Tibial nerve (tissue), 4 donors: ENCODE measurements around the gene FNDC3B. TPM values are rescaled to one million over a fixed set of nuclear protein-coding genes. Genes with fewer than 3 reads are reported as not detected.
A peak's percentile ranks its signal among the peaks of the same experiment; 100 is the strongest.

Experiments used
- DNase-seq, 2 donors: peaks; one replicate each; pipeline ENCODE4 v3.0.0-alpha.2; 2019; ENCODE audit warnings: low spot score in 2 of 2
- H3K27ac ChIP-seq, 4 donors: fragments of 200-600 bp; sonication (generic) in 3 of 4; one replicate each; pipeline ENCODE4 v1.5.1; 2017 to 2019; ENCODE audit warnings: mild to moderate bottlenecking in 1 of 4
- H3K27me3 ChIP-seq, 2 donors: fragments of 200-600 bp; sonication (generic) in 1 of 2; one replicate each; pipeline versions ENCODE4 v1.5.1 to v1.6.0; 2017 to 2019
- H3K36me3 ChIP-seq, 3 donors: fragments of 200-600 bp; sonication (generic); one replicate each; pipeline ENCODE4 v1.5.1; 2018 to 2019
- H3K4me1 ChIP-seq, 4 donors: fragments of 200-600 bp; sonication (generic) in 3 of 4; one replicate each; pipeline ENCODE4 v1.5.1; 2017 to 2019
- H3K4me3 ChIP-seq, 4 donors: fragments of 200-600 bp; sonication (generic) in 3 of 4; one replicate each; pipeline ENCODE4 v1.5.1; 2017 to 2019; ENCODE audit warnings: mild to moderate bottlenecking in 1 of 4, moderate library complexity in 1 of 4
- H3K9me3 ChIP-seq, 4 donors: fragments of 200-600 bp; sonication (generic) in 3 of 4; one replicate each; pipeline ENCODE4 v1.5.1; 2017 to 2019
- CTCF ChIP-seq, 5 experiments: fragments of 200-600 bp in 3 of 5; fragments of 450-650 bp in 2 of 5; sonication (generic) in 3 of 5; IDR thresholded peaks; one replicate each; pipeline ENCODE4 v1.5.1; 2016 to 2019; ENCODE audit warnings: antibody characterized with exemption in 5 of 5, mild to moderate bottlenecking in 3 of 5, moderate library complexity in 2 of 5
- EP300 ChIP-seq, 2 donors: sonication (generic); formaldehyde crosslinking; IDR thresholded peaks; one replicate each; pipeline ENCODE4 v1.6.1; 2017; ENCODE audit warnings: antibody characterized with exemption in 2 of 2, mild to moderate bottlenecking in 1 of 2
- POLR2A ChIP-seq, 2 donors: fragments of 450-650 bp; IDR thresholded peaks; one replicate each; pipeline ENCODE4 v1.6.1; 2017; ENCODE audit warnings: antibody characterized with exemption in 2 of 2, mild to moderate bottlenecking in 2 of 2, moderate library complexity in 2 of 2
- WGBS, 2 donors: methylation state at CpG; one replicate each; pipeline ENCODE4 v1.1.5; 2018; 5-methylcytosine and 5-hydroxymethylcytosine counted together
- total RNA-seq, 4 donors: library from RNA; depleted of rRNA; stranded (reverse); fragments of >200 nt; gene quantifications; one replicate each; pipeline ENCODE4 v1.1.0, GENCODE V29; 2016

Gene FNDC3B
- total RNA-seq, 4 donors from 2014 or later, result 87.5 to 106 (median 95.7) TPM

GRCh38 chr3:172173316-172174254 is 134.2 kb downstream of the FNDC3B start:
- TF ChIP-seq POLR2A (IDR thresholded peaks at IDR 0.05), result no peak
- WGBS, 2 donors, result 66 to 68% methylated on average over 13 of the region's 13 CpGs
- no peaks in the 10 kb centered on the region for H3K27me3 ChIP-seq
- H3K4me1 ChIP-seq, result peaks cover 0 to 92% (median 36%) of the 10 kb centered on the region in 4 donors
- H3K4me3 ChIP-seq, result no peak overlapping the region
- H3K9me3 ChIP-seq, result no peaks in the 10 kb centered on the region
- no peak for DNase-seq
- no peak overlapping the region for H3K27ac ChIP-seq
- H3K36me3 ChIP-seq, result no peaks in the 10 kb centered on the region

GRCh38 chr3:172174513-172175253 is 135.3 kb downstream of the FNDC3B start:
- Histone ChIP-seq H3K9me3 (no peaks in the 10 kb centered on the region), H3K4me3 (no peak overlapping the region), H3K36me3 (no peaks in the 10 kb centered on the region), H3K4me1 (peaks cover 0 to 88% (median 30%) of the 10 kb centered on the region in 4 donors), H3K27ac (peak overlapping the region in 1 of 4 donors; percentile 39), H3K27me3 (no peaks in the 10 kb centered on the region)
- WGBS, 2 donors, result 36 to 46% methylated on average over 7 of the region's 7 CpGs
- DNase-seq, result no peak
- TF ChIP-seq CTCF (IDR thresholded peaks at IDR 0.05) (no peak), EP300 (IDR thresholded peaks at IDR 0.05) (no peak), POLR2A (IDR thresholded peaks at IDR 0.05) (no peak)

- peak overlapping the region in 1 of 4 donors; percentile 39 for H3K27ac ChIP-seq
- H3K9me3 ChIP-seq, result no peaks in the 10 kb centered on the region
- no peaks in the 10 kb centered on the region for H3K27me3 ChIP-seq
- H3K4me1 ChIP-seq, result peaks cover 0 to 88% (median 31%) of the 10 kb centered on the region in 4 donors
- no peaks in the 10 kb centered on the region for H3K36me3 ChIP-seq
- H3K4me3 ChIP-seq, result no peak overlapping the region
- DNase-seq, result no peak
- WGBS, 2 donors, result 68 to 82% methylated on average over 3 of the region's 3 CpGs
- TF ChIP-seq POLR2A (IDR thresholded peaks at IDR 0.05), result no peak
- no peak for TF ChIP-seq EP300 (IDR thresholded peaks at IDR 0.05)
- no peak for TF ChIP-seq CTCF (IDR thresholded peaks at IDR 0.05)
Measured at GRCh38 chr3:172175254-172175599, 135.8 kb downstream of the FNDC3B start.

GRCh38 chr3:172176061-172176770 is 136.8 kb downstream of the FNDC3B start:
- TF ChIP-seq POLR2A (IDR thresholded peaks at IDR 0.05) (no peak), EP300 (IDR thresholded peaks at IDR 0.05) (no peak), CTCF (IDR thresholded peaks at IDR 0.05) (no peak)
- WGBS, 2 donors, result 41 to 43% methylated on average over 3 of the region's 3 CpGs

GRCh38 chr3:172177046-172177445 is 137.7 kb downstream of the FNDC3B start:
- no peaks in the 10 kb centered on the region for H3K9me3 ChIP-seq
- H3K36me3 ChIP-seq, result no peaks in the 10 kb centered on the region
- WGBS, 2 donors, result 18 to 35% methylated on average over 3 of the region's 3 CpGs
- H3K4me1 ChIP-seq, result peaks cover 0 to 88% (median 31%) of the 10 kb centered on the region in 4 donors
- peak in 1 of 2 donors; percentile 32 for DNase-seq
- TF ChIP-seq CTCF (IDR thresholded peaks at IDR 0.05) (no peak), POLR2A (IDR thresholded peaks at IDR 0.05) (no peak), EP300 (IDR thresholded peaks at IDR 0.05) (no peak)
- peak overlapping the region in 1 of 4 donors; percentile 17 for H3K27ac ChIP-seq
- no peaks in the 10 kb centered on the region for H3K27me3 ChIP-seq
- no peak overlapping the region for H3K4me3 ChIP-seq

More at GRCh38 chr3:172176061-172176770, 136.8 kb downstream of the FNDC3B start:
- DNase-seq, result no peak
- H3K9me3 ChIP-seq, result no peaks in the 10 kb centered on the region
- no peaks in the 10 kb centered on the region for H3K27me3 ChIP-seq
- H3K4me3 ChIP-seq, result no peak overlapping the region
- peak overlapping the region in 1 of 4 donors; percentile 58 for H3K27ac ChIP-seq
- H3K36me3 ChIP-seq, result no peaks in the 10 kb centered on the region
- peaks cover 0 to 87% (median 33%) of the 10 kb centered on the region in 4 donors for H3K4me1 ChIP-seq
